HUES64 (cell line): ENCODE results near the gene PKHD1.

Experiments
- H3K27ac ChIP-seq: 2 replicates; pipeline ENCODE4 v1.7.0; 2013; ENCODE audit warnings: low read depth, low read length, inconsistent platforms
- H3K27me3 ChIP-seq: 2 replicates; pipeline ENCODE4 v1.6.1; 2013; ENCODE audit warnings: mild to moderate bottlenecking, low read length; ENCODE audit not compliant: insufficient read depth
- H3K36me3 ChIP-seq: 2 replicates; pipeline ENCODE4 v1.6.1; 2013; ENCODE audit warnings: mild to moderate bottlenecking, low read length; ENCODE audit not compliant: insufficient read depth
- H3K4me1 ChIP-seq: 2 replicates; pipeline ENCODE4 v1.6.1; 2013; ENCODE audit warnings: mild to moderate bottlenecking, low read length, moderate library complexity; ENCODE audit not compliant: insufficient read depth
- H3K4me3 ChIP-seq: 2 replicates; pipeline ENCODE4 v1.5.1; 2013; ENCODE audit warnings: mild to moderate bottlenecking, low read length, moderate library complexity
- H3K9ac ChIP-seq: 2 replicates; pipeline ENCODE4 v1.6.1; 2013; ENCODE audit warnings: mild to moderate bottlenecking, low read depth, low read length
- H3K9me3 ChIP-seq: 2 replicates; pipeline ENCODE4 v1.6.1; 2013; ENCODE audit warnings: low read depth, low read length; ENCODE audit not compliant: insufficient read depth
- WGBS: fragments of 150-250, 120-280 bp; methylation state at CpG from one replicate; pipeline ENCODE4 v1.1.7; 2013; ENCODE audit warnings: missing lambda C conversion rate; 5-methylcytosine and 5-hydroxymethylcytosine counted together

Gene PKHD1

GRCh38 chr6:51738614-51739013 lies 348.8 kb downstream of the PKHD1 start:
- no peaks in the 10 kb centered on the region for H3K27me3 ChIP-seq
- H3K27ac ChIP-seq: no peak overlapping the region
- 75% methylated on average over 1 of the region's 1 CpG for whole genome bisulfite sequencing
- no peak overlapping the region for H3K4me3 ChIP-seq
- H3K4me1 ChIP-seq: no peaks in the 10 kb centered on the region
- no peak overlapping the region for H3K9ac ChIP-seq
- no peaks in the 10 kb centered on the region for H3K36me3 ChIP-seq
- H3K9me3 ChIP-seq: no peaks in the 10 kb centered on the region

DNA sequence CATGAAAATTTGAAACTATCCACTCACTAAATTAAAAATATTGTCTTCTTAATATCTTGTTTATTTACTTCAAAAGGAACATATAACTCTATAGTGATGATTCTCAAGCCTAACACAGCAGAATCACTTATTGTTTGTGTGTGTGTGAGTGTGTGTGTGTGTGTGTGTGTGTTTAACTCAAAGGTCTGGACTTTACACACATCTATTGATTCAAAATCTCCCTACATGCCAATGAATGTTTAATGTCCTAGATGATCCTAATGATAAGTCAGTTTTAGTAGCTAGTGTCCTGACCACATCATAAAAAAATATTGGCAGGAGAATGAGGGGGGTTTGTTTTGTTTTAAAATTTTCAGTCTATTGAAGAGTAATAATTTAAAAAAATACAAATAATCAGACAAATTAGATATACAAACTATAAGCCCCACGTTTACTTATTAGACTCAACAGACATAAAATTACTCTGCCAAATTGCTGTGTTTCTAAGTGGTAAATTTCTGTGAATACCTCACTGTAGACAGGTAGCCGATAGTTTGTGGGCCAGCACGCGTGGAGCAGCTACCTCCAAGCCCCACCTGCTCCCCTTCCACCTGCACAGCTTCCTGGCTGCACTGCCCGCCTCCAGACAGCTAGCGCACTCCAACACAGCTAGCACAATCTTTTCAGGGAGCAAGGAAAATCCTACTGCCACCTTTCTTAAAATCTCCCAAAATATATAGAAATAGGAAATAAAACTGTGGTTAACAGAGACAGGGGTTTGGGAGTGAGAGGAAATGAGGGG lies 349.6 kb downstream of the PKHD1 start:
- H3K36me3 ChIP-seq: no peaks in the 10 kb centered on the region
- no peaks in the 10 kb centered on the region for H3K9me3 ChIP-seq
- no peaks in the 10 kb centered on the region for H3K27me3 ChIP-seq
- no peak overlapping the region for H3K4me3 ChIP-seq
- no peak overlapping the region for H3K27ac ChIP-seq
- H3K9ac ChIP-seq: no peak overlapping the region
- 93% methylated on average over 5 of the region's 6 CpGs for WGBS
- H3K4me1 ChIP-seq: no peaks in the 10 kb centered on the region

- 96% methylated on average over 2 of the region's 2 CpGs for WGBS
- H3K9me3 ChIP-seq: no peaks in the 10 kb centered on the region
- no peak overlapping the region for H3K4me3 ChIP-seq
- H3K9ac ChIP-seq: no peak overlapping the region
- no peaks in the 10 kb centered on the region for H3K36me3 ChIP-seq
- no peaks in the 10 kb centered on the region for H3K27me3 ChIP-seq
- no peak overlapping the region for H3K27ac ChIP-seq
- H3K4me1 ChIP-seq: no peaks in the 10 kb centered on the region
Measured at GRCh38 chr6:51725155-51725554, 362.3 kb downstream of the PKHD1 start.

DNA sequence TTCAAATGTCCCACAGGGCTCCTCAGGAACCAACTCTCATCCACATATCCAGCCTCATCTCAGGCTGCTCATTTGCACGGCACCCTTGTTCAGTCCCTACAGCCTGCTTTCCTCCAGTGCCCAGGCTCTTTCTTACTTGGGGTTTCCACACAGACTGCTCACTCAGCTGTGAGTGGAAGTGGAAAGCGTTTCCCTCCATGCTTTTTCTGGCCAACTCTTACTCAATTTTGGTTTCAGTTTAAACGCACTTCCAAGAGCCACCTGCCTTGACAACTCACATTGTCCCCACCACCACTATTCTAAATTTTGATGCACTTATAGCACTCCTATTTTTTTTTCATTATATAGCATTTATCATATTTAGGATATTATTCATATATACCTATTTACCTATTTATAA lies 367.1 kb downstream of the PKHD1 start:
- 91% methylated on average over 3 of the region's 3 CpGs for WGBS
- H3K9me3 ChIP-seq: no peaks in the 10 kb centered on the region
- H3K4me1 ChIP-seq: no peaks in the 10 kb centered on the region
- H3K9ac ChIP-seq: no peak overlapping the region
- H3K27ac ChIP-seq: no peak overlapping the region
- H3K27me3 ChIP-seq: no peaks in the 10 kb centered on the region
- H3K4me3 ChIP-seq: no peak overlapping the region
- no peaks in the 10 kb centered on the region for H3K36me3 ChIP-seq

DNA sequence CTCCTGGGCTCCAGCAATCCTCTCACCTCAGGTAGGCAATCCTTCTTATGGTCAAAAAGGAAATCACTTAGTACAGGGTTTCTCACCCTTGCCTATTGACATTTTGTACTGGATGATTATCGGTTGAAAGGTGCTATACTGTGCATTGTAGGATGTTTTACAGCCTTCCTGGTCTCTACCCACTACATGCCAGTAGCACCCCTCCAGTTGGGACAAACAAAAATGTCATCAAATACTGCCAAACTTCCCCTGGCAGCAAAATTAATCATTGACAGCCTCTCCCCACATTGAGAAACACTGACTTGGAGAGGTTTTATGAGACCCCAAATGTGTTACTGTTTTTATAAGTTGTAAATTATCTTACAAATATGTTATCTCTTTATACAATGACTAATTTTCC lies 368.1 kb downstream of the PKHD1 start:
- Histone ChIP-seq H3K36me3 (no peaks in the 10 kb centered on the region), H3K9ac (no peak overlapping the region), H3K4me1 (no peaks in the 10 kb centered on the region), H3K9me3 (no peaks in the 10 kb centered on the region), H3K27ac (no peak overlapping the region), H3K4me3 (no peak overlapping the region), H3K27me3 (no peaks in the 10 kb centered on the region)
- 100% methylated on average over 1 of the region's 1 CpG for WGBS

- no peaks in the 10 kb centered on the region for H3K9me3 ChIP-seq
- no peaks in the 10 kb centered on the region for H3K27me3 ChIP-seq
- no peak overlapping the region for H3K9ac ChIP-seq
- H3K4me3 ChIP-seq: no peak overlapping the region
- H3K36me3 ChIP-seq: no peaks in the 10 kb centered on the region
- no peak overlapping the region for H3K27ac ChIP-seq
- H3K4me1 ChIP-seq: no peaks in the 10 kb centered on the region
- no CpG with 5 or more reads among the region's 1 CpG for WGBS
Measured at GRCh38 chr6:51718533-51718932, 368.9 kb downstream of the PKHD1 start.

- Histone ChIP-seq H3K4me3 (no peak overlapping the region), H3K27ac (no peak overlapping the region), H3K4me1 (no peaks in the 10 kb centered on the region), H3K36me3 (no peaks in the 10 kb centered on the region), H3K27me3 (no peaks in the 10 kb centered on the region), H3K9ac (no peak overlapping the region), H3K9me3 (no peaks in the 10 kb centered on the region)
- 88% methylated on average over 1 of the region's 1 CpG for WGBS
Measured at GRCh38 chr6:51717477-51717876, 369.9 kb downstream of the PKHD1 start.

GRCh38 chr6:51711876-51712275 lies 375.5 kb downstream of the PKHD1 start:
- no peak overlapping the region for H3K9ac ChIP-seq
- H3K9me3 ChIP-seq: no peaks in the 10 kb centered on the region
- H3K27ac ChIP-seq: no peak overlapping the region
- H3K27me3 ChIP-seq: no peaks in the 10 kb centered on the region
- H3K36me3 ChIP-seq: no peaks in the 10 kb centered on the region
- 98% methylated on average over 3 of the region's 3 CpGs for WGBS
- H3K4me1 ChIP-seq: no peaks in the 10 kb centered on the region
- H3K4me3 ChIP-seq: no peak overlapping the region

- Histone ChIP-seq H3K9me3 (no peaks in the 10 kb centered on the region), H3K27ac (no peak overlapping the region), H3K4me3 (no peak overlapping the region), H3K27me3 (no peaks in the 10 kb centered on the region), H3K9ac (no peak overlapping the region), H3K36me3 (no peaks in the 10 kb centered on the region), H3K4me1 (no peaks in the 10 kb centered on the region)
- WGBS: 77% methylated on average over 2 of the region's 2 CpGs
Measured at GRCh38 chr6:51706086-51706485, 381.3 kb downstream of the PKHD1 start.

GRCh38 chr6:51704932-51705540 lies 382.4 kb downstream of the PKHD1 start:
- no peaks in the 10 kb centered on the region for H3K36me3 ChIP-seq
- no peak overlapping the region for H3K27ac ChIP-seq
- H3K4me1 ChIP-seq: no peaks in the 10 kb centered on the region
- no peaks in the 10 kb centered on the region for H3K27me3 ChIP-seq
- WGBS: 100% methylated on average over 1 of the region's 1 CpG
- no peaks in the 10 kb centered on the region for H3K9me3 ChIP-seq
- H3K4me3 ChIP-seq: no peak overlapping the region
- no peak overlapping the region for H3K9ac ChIP-seq

GRCh38 chr6:51702851-51703250 lies 384.6 kb downstream of the PKHD1 start:
- WGBS: 79% methylated on average over 1 of the region's 2 CpGs
- Histone ChIP-seq H3K27ac (no peak overlapping the region), H3K27me3 (no peaks in the 10 kb centered on the region), H3K9me3 (no peaks in the 10 kb centered on the region), H3K4me3 (no peak overlapping the region), H3K9ac (no peak overlapping the region), H3K36me3 (no peaks in the 10 kb centered on the region), H3K4me1 (no peaks in the 10 kb centered on the region)
